Heart right ventricle (tissue), 16 donors: ENCODE results near the gene SYPL2. TPM values are rescaled to one million over a fixed set of nuclear protein-coding genes. Genes with fewer than 3 reads are reported as not detected.

ENCODE experiments used
- ATAC-seq, 8 donors: fragments of 200-7000 bp; cut with Tn5 transposase; one replicate each; pipeline ENCODE4 v1.9.1; 2020; ENCODE audit warnings: mild to moderate bottlenecking in 8 of 8, moderate library complexity in 8 of 8, moderate number of reproducible peaks in 1 of 8
- DNase-seq, 2 donors: peaks; one replicate each; pipeline ENCODE4 v3.0.0-alpha.2; 2020
- H3K27ac ChIP-seq, 10 donors: fragments of 200-600 bp; sonication (generic) in 2 of 10; one replicate each; pipeline versions ENCODE4 v1.5.0 to v1.8.0; 2020 to 2022; ENCODE audit warnings: mild to moderate bottlenecking in 3 of 10
- H3K27me3 ChIP-seq, 7 donors: fragments of 200-600 bp; one replicate each; pipeline ENCODE4 v1.8.0; 2021 to 2022; ENCODE audit warnings: mild to moderate bottlenecking in 2 of 7
- H3K36me3 ChIP-seq, 9 donors: fragments of 200-600 bp; sonication (generic) in 1 of 9; one replicate each; pipeline versions ENCODE4 v1.5.0 to v1.8.0; 2020 to 2022; ENCODE audit warnings: mild to moderate bottlenecking in 2 of 9
- H3K4me1 ChIP-seq, 9 donors: fragments of 200-600 bp; sonication (generic) in 1 of 9; one replicate each; pipeline versions ENCODE4 v1.5.0 to v1.8.0; 2020 to 2022; ENCODE audit warnings: mild to moderate bottlenecking in 4 of 9
- H3K4me3 ChIP-seq, 10 donors: fragments of 200-600 bp; sonication (generic) in 2 of 10; one replicate each; pipeline versions ENCODE4 v1.5.0 to v1.8.0; 2020 to 2022; ENCODE audit warnings: mild to moderate bottlenecking in 7 of 10, moderate library complexity in 2 of 10
- H3K9me3 ChIP-seq, 11 donors: fragments of 200-600 bp in 10 of 11; sonication (generic) in 2 of 11; one replicate each; pipeline versions ENCODE4 v1.5.0 to v1.8.0; 2013 to 2022; ENCODE audit warnings: mild to moderate bottlenecking in 2 of 11, control low read depth in 1 of 11, moderate library complexity in 1 of 11
- CTCF ChIP-seq, 9 donors: fragments of 200-600 bp; sonication (generic) in 2 of 9; IDR thresholded peaks; one replicate each; pipeline versions ENCODE4 v1.5.0 to v1.8.0; 2021 to 2022; ENCODE audit warnings: antibody characterized with exemption in 9 of 9, mild to moderate bottlenecking in 5 of 9, moderate library complexity in 1 of 9
- WGBS, 2 donors: extraction: QIAGEN DNeasy Blood & Tissue Kit; methylation state at CpG; one replicate each; pipeline ENCODE4 v1.1.7; 2013; ENCODE audit warnings: inconsistent platforms in 1 of 2; 5-methylcytosine and 5-hydroxymethylcytosine counted together
- intact Hi-C, 10 donors: fragments of 100-400 bp; cut with DNase I; formaldehyde crosslinking; loops; one replicate each; pipeline versions ENCODE4 v1.11.1 to v1.14.2; 2022
- polyA plus RNA-seq, 2 donors: library from polyadenylated mRNA; stranded (reverse); fragments of 200-250 nt; gene quantifications; one replicate each; pipeline ENCODE4 v1.2.3, GENCODE V29; 2013
- total RNA-seq, 10 donors: library from RNA; stranded (reverse); fragmentation: NEBNext Ultra II Directional in 3 of 10; extraction: Animal tissue kit (Norgen Biotek cat#: 25700) in 3 of 10; gene quantifications; one replicate each; pipeline versions ENCODE4 v1.2.1 to v1.2.4, GENCODE V29; 2021 to 2023
- donor health status: Arrhythmogenic right ventricular cardiomyopathy.
- donor health status: ischemic (EF 13 %, LVEDD 7.1; RV severe dilation, severe dysfunction).
- donor health status: healthy with polysubstance abuse.
- donor health status: DM: no; HTN: yes; CAD: no.
- donor health status: DM: no; HTN: no; CAD: no.
- donor health status: ischemic (EF 25% LVEDD 6.9; RV normal size, moderate dysfunction).
- donor health status: ischemic (EF 25% LVEDD 5.7; RV mildly dilated, moderate dysfunction).
- donor health status: healthy.
- donor health status: DM: yes; HTN: yes; CAD: no.
- donor health status: Ischemic cardiomyopathy.
- donor health status: ischemic (EF 35%, LVEDD 5.7; RV mildly dilated, moderate dysfunction).
- donor health status: nonischemic (EF 11% LVEDD 7.7; RV severe dilation, severe dysfunction).
- donor health status: DM: yes; HTN: yes; CAD: no.
- donor health status: PGD.
- donor health status: ischemic (EF 29% LVEDD 5.4; RV normal size, mild dysfunction).
- donor health status: nonischemic (EF 23%, LVEDD 6.1; RV moderate dilation, normal function).

The SYPL2 gene
- total and polyA plus RNA-seq, 12 donors, result 15.0 to 47.3 (median 26.8) TPM

DNA sequence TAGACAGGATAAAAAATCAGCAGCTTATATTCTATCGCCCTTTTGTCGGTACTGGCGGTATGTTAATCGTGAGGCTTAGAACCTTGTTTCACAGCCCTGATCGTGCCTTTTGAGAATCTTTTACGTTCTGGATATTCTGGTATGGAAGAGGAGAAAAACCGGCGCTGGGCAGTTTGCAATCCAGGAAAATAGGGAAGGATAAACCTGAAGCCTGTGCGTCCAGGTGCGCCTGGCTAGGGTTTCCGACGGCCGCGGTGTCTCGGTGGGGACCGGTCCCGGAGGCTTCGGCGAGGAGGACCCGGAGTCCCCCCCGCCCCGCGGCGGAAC is 258 bp upstream of the SYPL2 start:
- Histone ChIP-seq H3K27me3 (peaks cover 0 to 97% (median 34%) of the 10 kb centered on the region in 7 donors), H3K9me3 (no peaks in the 10 kb centered on the region)
- intact Hi-C loops, result loop anchor here in 3 of 10 donors (2.0 to 5.0 kb wide), 2 partner anchors 39 kb away; partner anchors contain the start of gene PSMA5 (in 3 of the 3)

DNA sequence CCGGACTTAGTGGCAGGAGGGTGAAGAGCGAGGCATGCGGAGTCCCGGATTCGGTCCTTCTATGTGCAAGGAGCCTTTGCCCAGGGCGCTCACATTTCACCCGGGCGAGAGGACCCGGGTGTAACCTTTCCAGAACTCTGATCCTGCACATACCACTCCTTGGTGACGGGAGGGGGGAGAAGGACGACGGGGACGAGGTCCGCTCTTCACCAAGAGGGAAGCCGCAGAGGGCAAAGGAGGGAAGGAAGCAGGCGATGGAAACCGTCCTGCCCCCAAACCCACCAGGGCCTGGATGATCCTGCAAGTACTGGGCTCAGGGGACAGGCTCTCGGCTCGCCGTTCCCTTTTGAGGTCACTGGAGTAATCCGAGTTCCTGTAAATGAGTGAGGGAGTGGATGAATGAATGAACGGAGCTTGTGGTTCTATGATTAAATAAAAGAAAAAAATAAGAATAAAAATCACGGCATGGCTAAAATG is 993 bp downstream of the SYPL2 start:
- peaks cover 0 to 99% (median 30%) of the 10 kb centered on the region in 7 donors for H3K27me3 ChIP-seq
- DNase-seq, result no peak
- H3K4me3 ChIP-seq, result peak overlapping the region; percentile 57 to 72 (median 68)
- no peak for TF ChIP-seq CTCF (IDR thresholded peaks at IDR 0.05)
- H3K27ac ChIP-seq, result peak overlapping the region; percentile 32 to 96 (median 90)
- H3K4me1 ChIP-seq, result peaks cover 0 to 16% (median 10%) of the 10 kb centered on the region in 9 donors
- peak; percentile 13 to 75 (median 54) for ATAC-seq
- H3K36me3 ChIP-seq, result no peaks in the 10 kb centered on the region
- intact Hi-C loops, result loop anchor here in 3 of 10 donors (2.0 to 5.0 kb wide), 2 partner anchors 40 to 41 kb away; partner anchors contain the start of gene PSMA5 (in 3 of the 3)
- no peaks in the 10 kb centered on the region for H3K9me3 ChIP-seq
- 8 to 11% methylated on average over 22 to 23 of the region's 23 CpGs for WGBS, 2 donors

More for the DNA sequence above, 258 bp upstream of the SYPL2 start:
- Histone ChIP-seq H3K4me3 (peak overlapping the region; percentile 57 to 72 (median 68)), H3K4me1 (peaks cover 0 to 16% (median 10%) of the 10 kb centered on the region in 9 donors), H3K36me3 (no peaks in the 10 kb centered on the region), H3K27ac (peak overlapping the region in 9 of 10 donors; percentile 78 to 96 (median 91))
- ATAC-seq, result no peak
- WGBS, 2 donors, result 4% methylated on average over 24 of the region's 24 CpGs
- TF ChIP-seq CTCF (IDR thresholded peaks at IDR 0.05), result no peak
- no peak for DNase-seq

- intact Hi-C loops, result loop anchor here in 1 of 10 donors (5.0 kb wide), 1 partner anchor 41 kb away; the partner anchor contains the start of gene PSMA5
- Histone ChIP-seq H3K4me3 (peak overlapping the region in 2 of 10 donors; percentile 57 to 72), H3K27ac (peak overlapping the region in 7 of 10 donors; percentile 81 to 96 (median 91)), H3K36me3 (no peaks in the 10 kb centered on the region), H3K9me3 (no peaks in the 10 kb centered on the region), H3K27me3 (peaks cover 0 to 98% (median 30%) of the 10 kb centered on the region in 7 donors), H3K4me1 (peaks cover 0 to 17% (median 12%) of the 10 kb centered on the region in 9 donors)
- ATAC-seq, result no peak
- no peak for DNase-seq
- 93% methylated on average over 1 of the region's 1 CpG for WGBS, 2 donors
- no peak for TF ChIP-seq CTCF (IDR thresholded peaks at IDR 0.05)
Measured at GRCh38 chr1:109468061-109468460, 1.7 kb downstream of the SYPL2 start.

GRCh38 chr1:109468903-109469302 is 2.6 kb downstream of the SYPL2 start:
- no peaks in the 10 kb centered on the region for H3K9me3 ChIP-seq
- H3K4me3 ChIP-seq, result no peak overlapping the region
- TF ChIP-seq CTCF (IDR thresholded peaks at IDR 0.05), result no peak
- H3K27ac ChIP-seq, result no peak overlapping the region
- DNase-seq (no peak), ATAC-seq (no peak)
- H3K4me1 ChIP-seq, result peaks cover 0 to 24% (median 14%) of the 10 kb centered on the region in 9 donors
- WGBS, 2 donors, result 47 to 55% methylated on average over 2 of the region's 2 CpGs
- intact Hi-C loops, result loop anchor here in 1 of 10 donors (5.0 kb wide), 1 partner anchor 42 kb away; the partner anchor contains the start of gene PSMA5
- peaks cover 0 to 94% (median 29%) of the 10 kb centered on the region in 7 donors for H3K27me3 ChIP-seq
- no peaks in the 10 kb centered on the region for H3K36me3 ChIP-seq
